GM19455 (cell line): ENCODE data around the gene PTPRK.
A peak's percentile ranks its signal among the peaks of the same experiment; 100 is the strongest.

Source experiments
- ATAC-seq: cut with Tn5 transposase; IDR thresholded peaks from one replicate; pipeline ENCODE4 v1.9.1; 2021; ENCODE audit not compliant: unreplicated experiment

The PTPRK gene

DNA sequence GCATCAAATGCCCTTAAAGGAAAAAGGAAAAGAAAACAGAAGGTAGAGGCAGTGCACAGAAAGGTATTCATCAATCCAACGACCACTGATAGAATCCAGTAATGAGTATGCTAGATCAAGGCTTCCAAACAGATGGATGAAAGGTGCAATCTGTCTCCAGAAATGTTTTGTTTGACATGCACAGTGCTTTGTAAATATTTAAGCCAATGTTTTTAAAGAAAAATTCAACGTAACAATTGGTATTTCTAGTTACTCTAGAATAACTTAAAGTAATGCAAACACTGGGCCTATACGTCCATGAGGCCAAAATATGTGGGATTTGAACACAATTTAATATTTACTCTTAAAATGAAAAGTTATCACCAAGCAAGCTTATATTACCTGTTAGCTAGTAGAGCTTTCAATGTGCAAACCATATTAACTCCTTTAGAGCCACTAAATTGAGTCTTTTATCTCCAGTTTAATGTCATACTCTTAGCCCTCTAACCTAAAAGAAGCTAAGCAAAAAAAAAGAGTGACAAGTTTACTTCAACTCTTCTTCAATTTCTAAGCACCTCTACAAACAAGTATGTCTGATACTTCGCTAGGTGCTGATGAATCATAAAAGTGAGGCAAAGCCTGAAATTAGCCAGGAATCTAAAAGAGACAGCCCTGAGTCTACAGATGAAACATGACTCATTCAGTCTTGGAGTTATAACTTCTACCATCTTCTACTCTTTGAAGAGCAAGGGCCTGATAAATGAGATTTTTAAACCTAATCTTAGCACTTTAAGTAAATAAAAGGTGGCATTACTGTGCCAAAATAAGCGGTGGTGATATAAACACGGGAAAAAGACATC lies 169.8 kb downstream of the PTPRK start:
- no peak for ATAC-seq

DNA sequence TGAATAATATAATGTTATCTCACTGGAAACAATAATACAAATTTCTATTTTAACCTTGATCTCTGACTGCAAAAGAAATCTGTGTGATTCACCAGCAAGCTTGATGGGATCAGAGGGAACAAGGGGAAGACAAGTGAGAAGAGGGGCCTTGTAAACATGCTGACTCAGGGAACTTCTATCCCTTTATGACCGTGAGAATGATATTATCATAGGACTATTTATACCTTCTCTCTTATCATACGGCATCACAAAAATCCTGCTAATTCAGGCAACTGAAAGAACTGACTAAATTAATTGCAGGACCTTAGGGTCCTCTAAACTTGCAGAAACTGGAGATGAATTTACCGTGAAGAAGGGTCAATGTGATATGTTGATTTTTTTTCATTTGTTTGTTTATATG lies 173.3 kb downstream of the PTPRK start:
- ATAC-seq: no peak

- no peak for ATAC-seq
Measured at GRCh38 chr6:128346569-128346968, 173.8 kb downstream of the PTPRK start.

GRCh38 chr6:128345278-128345677 lies 175.1 kb downstream of the PTPRK start:
- no peak for ATAC-seq

DNA sequence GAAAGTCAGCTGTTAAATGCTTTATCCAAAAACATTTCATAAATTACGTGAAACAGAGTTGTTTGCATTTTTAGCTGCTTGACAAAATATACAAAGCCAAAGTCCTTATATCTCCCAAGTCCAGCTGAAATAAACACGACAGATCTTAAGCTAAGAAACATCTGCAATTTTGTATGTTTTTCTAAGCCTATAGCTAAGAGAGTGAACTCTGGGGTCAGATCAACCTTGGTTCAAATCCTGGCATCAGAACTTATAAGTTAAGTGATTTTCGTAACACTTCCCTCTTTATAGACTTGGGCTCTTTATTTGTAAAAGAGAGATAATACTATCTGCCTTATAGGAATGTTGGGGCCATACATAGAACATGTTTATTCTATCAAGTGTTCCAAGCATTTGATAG lies 176.7 kb downstream of the PTPRK start:
- ATAC-seq: no peak

DNA sequence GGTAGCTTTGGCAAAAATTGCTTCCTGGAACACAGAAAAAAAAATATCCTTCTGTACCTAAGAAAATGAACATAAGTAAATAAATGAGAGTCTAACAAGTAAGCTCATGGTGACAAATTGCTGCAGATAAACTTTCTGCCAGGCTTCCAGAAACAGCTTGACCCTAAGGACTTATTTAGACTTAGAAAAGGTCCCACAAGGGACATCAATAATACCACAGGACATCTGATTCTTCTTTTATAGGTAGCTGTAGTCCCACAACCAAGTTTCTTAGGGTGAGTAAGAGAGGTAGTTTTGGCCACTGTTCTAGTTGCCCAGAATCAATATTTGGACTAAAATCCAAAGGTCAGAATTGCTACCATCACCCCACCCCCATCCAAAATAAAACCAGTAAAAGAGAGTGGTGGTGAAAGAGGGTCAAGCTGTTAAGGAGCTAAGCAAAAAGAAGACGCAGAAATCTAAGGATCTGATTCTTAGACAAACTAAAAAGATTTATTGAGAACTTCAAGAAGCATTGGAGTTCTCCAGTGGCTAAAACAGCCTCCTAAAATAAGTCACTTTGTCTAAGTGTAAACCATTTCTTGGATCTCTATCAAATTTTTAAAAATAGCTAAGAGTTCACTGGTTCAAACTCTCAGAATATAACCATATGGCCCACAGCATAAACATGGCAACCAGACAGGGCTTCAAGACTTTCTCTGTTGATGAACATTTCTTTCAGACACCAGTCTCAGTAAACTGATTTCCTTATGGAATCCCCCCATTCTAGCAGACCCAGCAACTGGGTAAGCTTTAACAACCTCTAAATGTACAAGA lies 180.6 kb downstream of the PTPRK start:
- no peak for ATAC-seq

DNA sequence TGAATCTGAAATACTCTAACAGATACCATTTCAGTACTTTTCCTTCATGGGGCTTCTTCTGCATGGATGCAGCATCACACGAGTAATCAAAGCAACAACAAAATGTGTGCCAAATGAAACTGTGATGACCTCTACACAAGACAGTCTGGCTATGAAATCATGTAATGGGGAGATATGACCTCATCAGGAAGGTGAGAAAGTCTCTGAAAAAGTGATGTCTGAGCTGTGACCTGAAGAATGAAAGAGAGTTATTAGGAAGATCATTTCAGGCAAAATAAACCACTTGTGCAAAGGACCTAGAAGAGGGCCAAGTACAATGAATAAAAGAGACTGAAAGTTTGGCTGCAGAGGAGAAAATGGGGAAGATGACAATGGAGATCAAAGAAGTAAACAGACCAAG lies 182.8 kb downstream of the PTPRK start:
- no peak for ATAC-seq

GRCh38 chr6:128336436-128337095 lies 183.8 kb downstream of the PTPRK start:
- ATAC-seq: no peak

DNA sequence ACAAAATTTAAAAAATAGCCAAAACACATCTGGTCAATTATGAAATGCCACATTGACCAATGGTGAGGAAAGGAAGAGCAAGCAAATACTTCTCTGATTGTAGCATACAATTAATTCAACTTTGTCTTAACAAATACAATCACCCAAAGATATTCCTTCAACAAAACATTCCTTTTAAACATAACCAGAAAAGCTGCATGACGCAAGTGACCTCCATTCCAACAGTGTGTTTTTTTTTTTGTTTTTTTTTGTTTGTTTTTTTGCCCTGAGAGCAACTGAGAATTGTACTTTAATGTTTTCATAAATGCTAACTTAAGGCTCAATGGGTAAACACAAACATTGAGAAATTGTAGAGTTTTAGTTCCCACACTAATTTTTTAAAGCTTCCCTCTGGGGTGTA lies 184.4 kb downstream of the PTPRK start:
- no peak for ATAC-seq

- no peak for ATAC-seq
Measured at GRCh38 chr6:128333581-128334223, 186.7 kb downstream of the PTPRK start.

DNA sequence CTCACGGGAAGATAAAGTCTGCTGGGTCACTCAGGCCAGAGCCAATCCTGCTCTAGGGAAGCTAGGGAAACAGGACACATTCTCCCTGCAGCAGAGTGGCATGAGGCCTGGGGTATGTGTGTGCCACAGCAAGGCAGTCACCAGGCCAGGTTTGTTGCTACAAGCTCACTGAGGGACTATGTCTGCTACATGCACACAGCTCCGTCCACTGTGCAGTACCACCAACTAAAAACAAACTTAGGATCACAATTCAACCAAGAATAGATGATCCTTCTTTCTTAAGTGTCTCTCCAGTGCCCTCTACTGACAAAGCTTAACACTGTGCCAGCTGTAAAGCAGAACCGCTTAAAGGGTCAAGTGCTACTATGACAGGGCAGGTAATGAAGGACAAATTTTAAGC lies 192.5 kb downstream of the PTPRK start:
- ATAC-seq: peak; percentile 81

- no peak for ATAC-seq
Measured at GRCh38 chr6:128323011-128323410, 197.4 kb downstream of the PTPRK start.

DNA sequence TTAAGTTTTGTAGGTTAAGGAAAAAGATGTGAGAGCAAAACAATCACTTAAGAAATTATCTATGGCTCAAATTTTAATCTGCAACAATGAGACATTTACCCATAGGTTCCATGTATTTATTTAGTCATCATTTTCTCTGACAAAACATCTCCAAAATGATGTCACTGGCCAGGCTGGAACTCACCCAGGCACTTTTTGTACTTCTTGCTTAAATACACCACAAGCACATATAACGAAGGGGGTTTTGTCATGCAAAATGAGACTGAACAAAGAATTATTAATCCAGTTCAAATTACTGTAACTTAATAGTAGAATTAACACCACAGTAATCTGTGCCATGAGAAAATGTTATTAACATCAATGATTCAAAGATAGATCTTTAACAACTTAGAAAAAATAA lies 200.5 kb downstream of the PTPRK start:
- no peak for ATAC-seq

- no peak for ATAC-seq
Measured at GRCh38 chr6:128319157-128319556, 201.2 kb downstream of the PTPRK start.

- ATAC-seq: no peak
Measured at GRCh38 chr6:128316258-128316929, 204.0 kb downstream of the PTPRK start.

GRCh38 chr6:128314190-128314589 lies 206.2 kb downstream of the PTPRK start:
- ATAC-seq: no peak

GRCh38 chr6:128311944-128312570 lies 208.3 kb downstream of the PTPRK start:
- no peak for ATAC-seq

DNA sequence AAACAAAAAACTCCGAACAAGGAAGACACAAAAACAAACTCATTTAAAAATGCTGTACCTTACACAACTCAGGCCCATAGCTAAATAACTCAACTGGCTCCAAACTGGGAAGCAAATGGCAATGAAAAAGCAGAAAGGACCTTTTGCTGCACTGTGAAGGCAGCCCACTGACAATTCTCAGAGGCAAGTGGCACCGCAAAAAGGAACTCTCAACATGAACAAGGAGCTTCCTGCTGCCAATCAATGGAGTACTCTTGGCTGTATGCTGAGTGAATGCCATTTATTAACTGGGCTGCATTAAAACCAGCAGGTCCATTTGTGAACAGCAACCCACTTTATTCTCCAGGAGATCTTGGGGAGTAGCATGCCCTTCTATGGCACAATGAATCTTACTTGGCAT lies 209.9 kb downstream of the PTPRK start:
- ATAC-seq: no peak

GRCh38 chr6:128307671-128308070 lies 212.7 kb downstream of the PTPRK start:
- no peak for ATAC-seq

DNA sequence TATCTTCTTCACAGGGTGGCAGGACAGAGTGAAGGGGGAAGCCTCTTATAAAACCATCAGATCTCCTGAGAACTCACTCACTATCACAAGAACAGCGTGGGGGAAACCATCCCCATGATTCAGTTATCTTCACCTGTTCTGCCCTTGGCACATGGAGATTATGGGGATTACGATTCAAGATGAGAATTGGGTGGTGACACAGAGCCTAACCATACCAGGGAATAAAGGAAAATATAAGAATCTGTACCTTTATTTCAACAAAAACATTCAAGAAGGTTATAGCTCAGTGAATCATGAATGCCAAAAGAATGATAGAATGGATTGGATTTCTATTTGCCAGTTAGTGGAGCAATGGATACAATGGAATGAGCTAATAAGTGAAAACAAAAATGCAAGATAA lies 214.4 kb downstream of the PTPRK start:
- no peak for ATAC-seq
